K562 (cell line): ENCODE data around the gene NPEPL1. TPM values are rescaled to one million over a fixed set of nuclear protein-coding genes. Genes with fewer than 3 reads are reported as not detected.

Source experiments
- ATAC-seq: fragments of 200-7000 bp; cut with Tn5 transposase; 3 replicates; pipeline ENCODE4 v1.9.1; 2020; ENCODE audit warnings: moderate library complexity
- BruUV-seq: library from RNA; stranded (reverse); fragments of 400-500 nt; replicated peaks from 2 replicates; lab custom pipeline; 2021; lab: Mats Ljungman, UMichigan
- CTCF ChIA-PET: fragments of 300-600 bp; formaldehyde crosslinking; extraction: SDS; loops from one replicate; lab custom pipeline; 2021; ENCODE audit warnings: low intra/inter-chr PET ratio; lab: Yijun Ruan, JAX
- POLR2A ChIA-PET: fragments of 300-600, 350-650 bp; sonication (Branson Sonifier 250); formaldehyde crosslinking; extraction: SDS; loops from one replicate; lab custom pipeline; 2021; ENCODE audit warnings: antibody characterized with exemption, inconsistent platforms; lab: Yijun Ruan, JAX
- DNase-seq, 4 experiments: peaks; one replicate each; pipeline versions ENCODE4 v3.0.0 to v3.0.0-alpha.2; 2011 to 2018; ENCODE audit warnings: low spot score in 3 of 4, mixed read lengths in 3 of 4; ENCODE audit errors: extremely low read depth in 1 of 4
- FAIRE-seq: peaks from 2 replicates; lab custom pipeline; 2011; peaks lifted over from hg19 to GRCh38; lab: Jason Lieb, UNC
- H2AFZ ChIP-seq: 2 replicates; pipeline ENCODE4 v1.6.0; 2011; ENCODE audit warnings: low read depth, low read length, control low read depth, inconsistent platforms
- H3K27ac ChIP-seq: fragments of 200-600 bp; 3 replicates; pipeline ENCODE4 v1.8.0; 2011; ENCODE audit warnings: low read depth, mild to moderate bottlenecking, control low read depth, inconsistent platforms, low read length, moderate library complexity, mixed read lengths; ENCODE audit errors: extremely low read depth
- H3K27me3 ChIP-seq, 2 experiments: fragments of 300-600 bp in 1 of 2; 2 replicates in 1 of 2; 3 replicates in 1 of 2; pipeline versions ENCODE4 v1.6.0 to v1.8.0; 2011; ENCODE audit warnings: inconsistent platforms in 2 of 2, low read length in 2 of 2, mild to moderate bottlenecking in 1 of 2, mixed read lengths in 1 of 2, moderate library complexity in 1 of 2; ENCODE audit not compliant: control insufficient read depth in 2 of 2, insufficient read depth in 2 of 2
- H3K36me3 ChIP-seq: fragments of 300-600 bp; 3 replicates; pipeline ENCODE4 v1.8.0; 2011; ENCODE audit warnings: mild to moderate bottlenecking, low read length, inconsistent platforms; ENCODE audit not compliant: control insufficient read depth, insufficient read depth
- H3K4me1 ChIP-seq, 2 experiments: fragments of 200-600 bp in 1 of 2; replicated peaks in 1 of 2; 2 replicates in 1 of 2; 3 replicates in 1 of 2; pipeline versions ENCODE4 v1.5.1 to v1.8.0; 2011; ENCODE audit warnings: inconsistent platforms in 2 of 2, low read length in 2 of 2, mild to moderate bottlenecking in 1 of 2, mixed read lengths in 1 of 2, moderate library complexity in 1 of 2; ENCODE audit not compliant: control insufficient read depth in 2 of 2, insufficient read depth in 2 of 2
- H3K4me2 ChIP-seq: 2 replicates; pipeline ENCODE4 v1.6.1; 2011; ENCODE audit warnings: low read length, control low read depth, inconsistent platforms, mixed read lengths; ENCODE audit not compliant: insufficient read depth
- H3K4me3 ChIP-seq: fragments of 200-600 bp; sonication (generic), shearing (Covaris generic); 2 replicates; pipeline ENCODE4 v1.5.1; 2016; ENCODE audit warnings: control low read depth, inconsistent platforms
- H3K79me2 ChIP-seq: fragments of 200-600 bp; 3 replicates; pipeline ENCODE4 v1.8.0; 2011; ENCODE audit warnings: low read length, inconsistent platforms; ENCODE audit not compliant: control insufficient read depth, insufficient read depth
- H3K9ac ChIP-seq, 2 experiments: 2 replicates each; pipeline versions ENCODE4 v1.6.0 to v1.6.1; 2011; ENCODE audit warnings: low read depth in 2 of 2, low read length in 2 of 2, control low read depth in 1 of 2, inconsistent platforms in 1 of 2, mild to moderate bottlenecking in 1 of 2, mixed read lengths in 1 of 2; ENCODE audit not compliant: insufficient read depth in 1 of 2
- H3K9me1 ChIP-seq: one replicate; pipeline ENCODE4 v1.6.0; 2011; ENCODE audit warnings: inconsistent platforms, mild to moderate bottlenecking, low read length, moderate library complexity; ENCODE audit not compliant: control insufficient read depth, insufficient read depth
- H3K9me3 ChIP-seq: replicated peaks from 2 replicates; pipeline ENCODE4 v1.5.1; 2011; ENCODE audit warnings: low read depth, low read length, inconsistent platforms; ENCODE audit not compliant: control insufficient read depth, insufficient read depth
- H4K20me1 ChIP-seq: replicated peaks from 2 replicates; pipeline ENCODE4 v1.6.1; 2011; ENCODE audit warnings: low read length, inconsistent platforms, mixed read lengths; ENCODE audit not compliant: control insufficient read depth, insufficient read depth
- BDP1 ChIP-seq: IDR thresholded peaks from 3 replicates; pipeline ENCODE4 v1.6.1; 2011; ENCODE audit not compliant: insufficient read length, insufficient read depth
- CBFA2T3 ChIP-seq: fragments of 450-650 bp; IDR thresholded peaks from 2 replicates; pipeline ENCODE4 v1.6.1; 2017
- CSDE1 ChIP-seq, 2 experiments: fragments of 450-650 bp; IDR thresholded peaks; 2 replicates each; pipeline ENCODE4 v1.6.1; 2016; ENCODE audit warnings: mild to moderate bottlenecking in 1 of 2
- ESRRA ChIP-seq: fragments of 450-650 bp; IDR thresholded peaks from 2 replicates; pipeline ENCODE4 v1.6.1; 2014; ENCODE audit warnings: low read depth, mild to moderate bottlenecking, moderate library complexity, borderline replicate concordance
- ID3 ChIP-seq, 2 experiments: fragments of 250-450 bp in 1 of 2; fragments of 450-650 bp in 1 of 2; sonication (Bioruptor Pico) in 1 of 2; IDR thresholded peaks; 2 replicates each; pipeline versions ENCODE4 v1.6.1 to v1.8.0; 2016 to 2021; ENCODE audit warnings: mild to moderate bottlenecking in 2 of 2, moderate library complexity in 2 of 2, missing compliant biosample characterization in 1 of 2, missing genetic modification characterization in 1 of 2
- KAT7 ChIP-seq: sonication (generic); formaldehyde crosslinking; IDR thresholded peaks from 2 replicates; pipeline ENCODE4 v1.8.0; 2022; ENCODE audit warnings: missing genetic modification reagents, mild to moderate bottlenecking, borderline replicate concordance
- MBD1 ChIP-seq: fragments of 250-450 bp; sonication (Bioruptor Pico); IDR thresholded peaks from 2 replicates; pipeline ENCODE4 v1.8.0; 2022; ENCODE audit warnings: inconsistent platforms
- MCM2 ChIP-seq: fragments of 450-650 bp; IDR thresholded peaks from 2 replicates; pipeline ENCODE4 v1.6.1; 2017; ENCODE audit warnings: low read depth, mild to moderate bottlenecking
- NONO ChIP-seq, 2 experiments: fragments of 200-400 bp in 1 of 2; fragments of 450-650 bp in 1 of 2; formaldehyde crosslinking in 1 of 2; IDR thresholded peaks; 2 replicates each; pipeline ENCODE4 v1.6.1; 2017; ENCODE audit warnings: low read depth in 2 of 2, mild to moderate bottlenecking in 2 of 2, moderate library complexity in 2 of 2, low read length in 1 of 2
- NR0B1 ChIP-seq: fragments of 450-650 bp; IDR thresholded peaks from one replicate; pipeline ENCODE4 v1.6.1; 2018; ENCODE audit warnings: mild to moderate bottlenecking, moderate library complexity; ENCODE audit not compliant: partially characterized antibody
- NR1H2 ChIP-seq: sonication (generic); formaldehyde crosslinking; IDR thresholded peaks from 2 replicates; pipeline ENCODE4 v1.4.0; 2020; ENCODE audit warnings: mild to moderate bottlenecking, missing genetic modification reagents
- NRF1 ChIP-seq, 2 experiments: fragments of 450-650 bp; IDR thresholded peaks in 1 of 2; conservative IDR thresholded peaks in 1 of 2; 2 replicates each; pipeline ENCODE4 v1.6.1; 2014; ENCODE audit warnings: mild to moderate bottlenecking in 2 of 2
- ZNF133 ChIP-seq: fragments of 250-450 bp; sonication (Bioruptor Pico); IDR thresholded peaks from 2 replicates; pipeline ENCODE4 v1.4.0; 2020; ENCODE audit warnings: mild to moderate bottlenecking
- ZNF79 ChIP-seq: fragments of 250-450 bp; sonication (Bioruptor Pico); IDR thresholded peaks from 2 replicates; pipeline ENCODE4 v1.4.0; 2020; ENCODE audit warnings: low read depth, mild to moderate bottlenecking, moderate library complexity
- WGBS: fragments of 100-300 bp; shearing (Covaris generic); methylation state at CpG from one replicate; pipeline ENCODE4 v1.1.6; 2016; ENCODE audit warnings: low coverage, mixed read lengths; ENCODE audit not compliant: insufficient coverage; ENCODE audit errors: missing lambda C conversion rate; 5-methylcytosine and 5-hydroxymethylcytosine counted together
- in situ Hi-C: fragments of 300-500 bp; cut with MboI; formaldehyde crosslinking; loops from 4 replicates; pipeline ENCODE4 v1.15.0; 2018; ENCODE audit warnings: inconsistent platforms, mixed read lengths
- intact Hi-C: fragments of 100-400 bp; cut with micrococcal nuclease; formaldehyde crosslinking; loops from 2 replicates; pipeline ENCODE4 v1.14.2; 2022
- polyA plus RNA-seq, 8 experiments: library from polyadenylated mRNA; depleted of rRNA in 4 of 8; stranded (reverse) in 5 of 8; unstranded in 3 of 8; fragments of >200 nt; fragmentation: Nextera tagmentation in 2 of 8; fragmentation: Illumina TruSeq in 1 of 8; extraction: Ambion mirVana in 2 of 8; extraction: Trizol in 1 of 8; gene quantifications; 2 replicates each; pipeline versions ENCODE4 v1.2.1 to v1.2.3, GENCODE V29; 2011 to 2014; ENCODE audit warnings: inconsistent platforms in 1 of 8, missing spikeins in 1 of 8
- total RNA-seq, 7 experiments: library from RNA; depleted of rRNA in 6 of 7; stranded (reverse); fragments of >200 nt in 6 of 7; fragmentation: Illumina TruSeq in 2 of 7; extraction: Trizol in 2 of 7; gene quantifications; 2 replicates each; pipeline versions ENCODE4 v1.2.1 to v1.2.3, GENCODE V29; 2011 to 2021; ENCODE audit warnings: low replicate concordance in 1 of 7

The NPEPL1 gene
- total and polyA plus RNA-seq, 9 of the 15 experiments (the other 6 are each of a cell fraction or from before 2014, with no cell fraction given): 0.04 to 5.6 (median 0.94) TPM

GRCh38 chr20:58655328-58656107 is 37.1 kb upstream of the NPEPL1 start:
- no peak for DNase-seq
- ChIA-PET CTCF (no interaction called here), POLR2A (interaction anchor here (1.6 kb wide), 1 partner anchor 60 kb away, joined by 3 read pairs; no protein-coding TSS in a partner anchor)
- Histone ChIP-seq H3K9me1 (no peaks in the 10 kb centered on the region), H3K27me3 (no peaks in the 10 kb centered on the region), H3K9ac (no peak overlapping the region), H3K4me2 (peak overlapping the region; percentile 17; the same call in 1 of the 2 replicates), H3K9me3 (no peaks in the 10 kb centered on the region), H4K20me1 (no peaks in the 10 kb centered on the region), H3K27ac (no peak overlapping the region), H3K4me3 (no peak overlapping the region), H3K36me3 (peaks cover 23% of the 10 kb centered on the region; the same call in 2 of the 3 replicates), H3K79me2 (peaks cover 95% of the 10 kb centered on the region), H3K4me1 (peaks cover 9 to 11% of the 10 kb centered on the region in 2 experiments), H2AFZ (no peak overlapping the region)
- WGBS: 63% methylated on average over 6 of the region's 6 CpGs
- intact Hi-C loops (loop anchor here (10.0 kb wide), 1 partner anchor 421 kb away; no protein-coding TSS in a partner anchor), in situ Hi-C loops (loop anchor here (10.0 kb wide), 1 partner anchor 189 kb away; no protein-coding TSS in a partner anchor)
- FAIRE-seq: no peak
- BruUV-seq: no TSS peak
- ATAC-seq: no peak
- no peak for TF ChIP-seq ESRRA
- TF ChIP-seq NR0B1: no peak
- TF ChIP-seq CBFA2T3: peak; percentile 27; the same call in 1 of the 2 replicates
- TF ChIP-seq ID3 (CRISPR knock-in tag; IDR thresholded peaks at IDR 0.05): no peak
- 0 out of 2 replicates have a peak, but pooled peaks have one; percentile 53 for TF ChIP-seq ID3 (tag; IDR thresholded peaks at IDR 0.05)
- no peak for TF ChIP-seq KAT7 (CRISPR knock-in tag)
- TF ChIP-seq NRF1 (conservative IDR thresholded peaks at IDR 0.05 in 1 of 2, IDR thresholded peaks at IDR 0.05 in 1 of 2): no peak
- TF ChIP-seq CSDE1 (IDR thresholded peaks at IDR 0.05): no peak
- no peak for TF ChIP-seq NR1H2 (CRISPR knock-in tag)
- TF ChIP-seq ZNF133 (CRISPR knock-in tag): no peak
- no peak for TF ChIP-seq MCM2
- TF ChIP-seq NONO (IDR thresholded peaks at IDR 0.05; ENCODE audit: low read depth in 2 of 2, low read length in 1 of 2): no peak
- no peak for TF ChIP-seq BDP1
- TF ChIP-seq ZNF79 (CRISPR knock-in tag): no peak
- no peak for TF ChIP-seq MBD1 (CRISPR knock-in tag)
